Gastrocnemius medialis (tissue), 4 donors: Measurements from ENCODE around the gene IGFN1. TPM values are rescaled to one million over a fixed set of nuclear protein-coding genes. Genes with fewer than 3 reads are reported as not detected.

Experiments
- ATAC-seq, 2 donors: fragments of 150-250 bp; one replicate each; pipeline ENCODE4 v1.9.1; 2016
- DNase-seq, 2 donors: peaks; one replicate each; pipeline ENCODE4 v3.0.0-alpha.2; 2019
- H3K27ac ChIP-seq, 4 donors: fragments of 200-600 bp; sonication (generic); 1 replicate in 1 of 4; 2 replicates in 3 of 4; pipeline ENCODE4 v1.5.1; 2016 to 2018; ENCODE audit warnings: mild to moderate bottlenecking in 2 of 4, moderate library complexity in 1 of 4
- H3K27me3 ChIP-seq, 3 donors: fragments of 200-600 bp; sonication (generic) in 2 of 3; 1 replicate in 1 of 3; 2 replicates in 2 of 3; pipeline versions ENCODE4 v1.5.1 to v1.6.0; 2016 to 2019; ENCODE audit warnings: mild to moderate bottlenecking in 1 of 3, moderate library complexity in 1 of 3
- H3K36me3 ChIP-seq, 2 donors: fragments of 200-600 bp; sonication (generic) in 1 of 2; one replicate each; pipeline ENCODE4 v1.5.1; 2017 to 2018
- H3K4me1 ChIP-seq, 2 donors: fragments of 200-600 bp; sonication (generic) in 1 of 2; one replicate each; pipeline ENCODE4 v1.5.1; 2016 to 2017; ENCODE audit warnings: mild to moderate bottlenecking in 2 of 2
- H3K4me3 ChIP-seq, 4 donors: fragments of 200-600 bp; sonication (generic) in 3 of 4; 1 replicate in 1 of 4; 2 replicates in 3 of 4; pipeline ENCODE4 v1.5.1; 2016 to 2019; ENCODE audit warnings: mild to moderate bottlenecking in 2 of 4
- H3K9me3 ChIP-seq, 3 donors: fragments of 200-600 bp; sonication (generic) in 2 of 3; 1 replicate in 1 of 3; 2 replicates in 2 of 3; pipeline ENCODE4 v1.5.1; 2016 to 2019
- POLR2A ChIP-seq, 2 donors: fragments of 450-650 bp; IDR thresholded peaks; one replicate each; pipeline ENCODE4 v1.6.1; 2017; ENCODE audit warnings: antibody characterized with exemption in 2 of 2, mild to moderate bottlenecking in 2 of 2, moderate library complexity in 2 of 2
- in situ Hi-C, 4 donors: fragments of 200-750 bp; cut with MboI; loops; one replicate each; pipeline versions ENCODE4 v1.15.0 to v1.8.0; 2017; ENCODE audit warnings: low sequenced_read_pairs in 4 of 4
- intact Hi-C: fragments of 100-400 bp; cut with DNase I; formaldehyde crosslinking; loops from one replicate; pipeline ENCODE4 v1.15.1; 2023; ENCODE audit warnings: low total_unique reads
- total RNA-seq, 4 donors: library from RNA; depleted of rRNA; stranded (reverse); fragments of >200 nt; gene quantifications; one replicate each; pipeline versions ENCODE4 v1.1.0 to v1.2.3, GENCODE V29; 2016
- TF ChIP-seq, protein P1 (sequence below), 5 experiments: fragments of 450-650 bp in 3 of 5; fragments of 200-600 bp in 2 of 5; sonication (generic) in 2 of 5; IDR thresholded peaks in 4 of 5; conservative IDR thresholded peaks in 1 of 5; 1 replicate in 4 of 5; 2 replicates in 1 of 5; pipeline ENCODE4 v1.5.1; 2016 to 2019; ENCODE audit warnings: antibody characterized with exemption in 5 of 5, mild to moderate bottlenecking in 3 of 5, moderate library complexity in 3 of 5

Gene IGFN1
- total RNA-seq, 4 donors from 2014 or later = 11.2 to 113 (median 27.7) TPM

DNA sequence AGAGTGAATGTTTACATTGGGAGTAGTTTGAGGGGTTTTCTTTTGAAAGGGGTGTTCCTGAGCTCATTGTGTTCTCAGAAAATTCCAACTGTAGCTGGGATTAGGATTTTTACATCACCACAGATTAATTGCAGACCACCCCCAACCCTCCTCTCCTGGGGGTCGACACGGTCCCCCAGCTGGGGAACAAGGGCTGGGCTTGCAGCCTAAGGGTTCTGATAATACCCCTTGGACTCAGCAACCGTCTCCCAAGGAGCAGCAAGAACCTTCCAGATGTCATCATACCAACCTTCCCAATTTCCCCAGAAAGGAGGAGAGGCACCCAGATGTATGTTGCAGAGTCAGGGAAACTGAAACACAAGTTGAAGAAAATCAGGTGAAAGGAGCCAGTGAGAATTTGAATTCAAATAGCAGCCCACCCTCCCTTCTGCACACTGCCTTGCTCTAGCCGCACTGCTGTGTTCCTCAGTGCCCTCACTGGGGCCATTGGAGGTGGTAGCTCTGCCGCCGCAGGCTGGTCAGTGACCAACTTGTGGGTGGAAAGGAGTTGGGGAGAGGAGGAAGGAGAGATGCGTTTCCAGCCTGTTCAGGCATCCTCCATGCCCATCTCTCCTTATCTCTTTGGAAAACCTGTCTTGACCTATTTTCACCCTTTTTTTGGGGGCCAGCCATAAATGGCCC lies 14.7 kb upstream of the IGFN1 start:
- ATAC-seq (no peak), DNase-seq (no peak)
- Histone ChIP-seq H3K27me3 (no peaks in the 10 kb centered on the region), H3K4me3 (no peak overlapping the region), H3K9me3 (no peaks in the 10 kb centered on the region), H3K27ac (peak overlapping the region; percentile 82 to 93 (median 88)), H3K36me3 (no peaks in the 10 kb centered on the region), H3K4me1 (peaks cover 31 to 34% of the 10 kb centered on the region in 2 donors)
- intact Hi-C loops = no loop called here
- in situ Hi-C loops = no loop called here
- no peak for TF ChIP-seq POLR2A (IDR thresholded peaks at IDR 0.05)
- TF ChIP-seq, protein P1, sequence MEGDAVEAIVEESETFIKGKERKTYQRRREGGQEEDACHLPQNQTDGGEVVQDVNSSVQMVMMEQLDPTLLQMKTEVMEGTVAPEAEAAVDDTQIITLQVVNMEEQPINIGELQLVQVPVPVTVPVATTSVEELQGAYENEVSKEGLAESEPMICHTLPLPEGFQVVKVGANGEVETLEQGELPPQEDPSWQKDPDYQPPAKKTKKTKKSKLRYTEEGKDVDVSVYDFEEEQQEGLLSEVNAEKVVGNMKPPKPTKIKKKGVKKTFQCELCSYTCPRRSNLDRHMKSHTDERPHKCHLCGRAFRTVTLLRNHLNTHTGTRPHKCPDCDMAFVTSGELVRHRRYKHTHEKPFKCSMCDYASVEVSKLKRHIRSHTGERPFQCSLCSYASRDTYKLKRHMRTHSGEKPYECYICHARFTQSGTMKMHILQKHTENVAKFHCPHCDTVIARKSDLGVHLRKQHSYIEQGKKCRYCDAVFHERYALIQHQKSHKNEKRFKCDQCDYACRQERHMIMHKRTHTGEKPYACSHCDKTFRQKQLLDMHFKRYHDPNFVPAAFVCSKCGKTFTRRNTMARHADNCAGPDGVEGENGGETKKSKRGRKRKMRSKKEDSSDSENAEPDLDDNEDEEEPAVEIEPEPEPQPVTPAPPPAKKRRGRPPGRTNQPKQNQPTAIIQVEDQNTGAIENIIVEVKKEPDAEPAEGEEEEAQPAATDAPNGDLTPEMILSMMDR (IDR thresholded peaks at IDR 0.05 in 4 of 5, conservative IDR thresholded peaks at IDR 0.05 in 1 of 5) = no peak

- peak; percentile 87 to 91 for DNase-seq
- H3K36me3 ChIP-seq = no peaks in the 10 kb centered on the region
- peak; percentile 18 to 33 for TF ChIP-seq POLR2A (IDR thresholded peaks at IDR 0.05)
- TF ChIP-seq, protein P1 (IDR thresholded peaks at IDR 0.05 in 4 of 5, conservative IDR thresholded peaks at IDR 0.05 in 1 of 5) = no peak
- H3K27ac ChIP-seq = peak overlapping the region; percentile 82 to 93 (median 88)
- intact Hi-C loops (no loop called here), in situ Hi-C loops (no loop called here)
- no peaks in the 10 kb centered on the region for H3K27me3 ChIP-seq
- ATAC-seq = peak; percentile 74
- peaks cover 30 to 31% of the 10 kb centered on the region in 2 donors for H3K4me1 ChIP-seq
- H3K4me3 ChIP-seq = no peak overlapping the region
- H3K9me3 ChIP-seq = no peaks in the 10 kb centered on the region
Measured at GRCh38 chr1:201176940-201177339, 13.7 kb upstream of the IGFN1 start.

DNA sequence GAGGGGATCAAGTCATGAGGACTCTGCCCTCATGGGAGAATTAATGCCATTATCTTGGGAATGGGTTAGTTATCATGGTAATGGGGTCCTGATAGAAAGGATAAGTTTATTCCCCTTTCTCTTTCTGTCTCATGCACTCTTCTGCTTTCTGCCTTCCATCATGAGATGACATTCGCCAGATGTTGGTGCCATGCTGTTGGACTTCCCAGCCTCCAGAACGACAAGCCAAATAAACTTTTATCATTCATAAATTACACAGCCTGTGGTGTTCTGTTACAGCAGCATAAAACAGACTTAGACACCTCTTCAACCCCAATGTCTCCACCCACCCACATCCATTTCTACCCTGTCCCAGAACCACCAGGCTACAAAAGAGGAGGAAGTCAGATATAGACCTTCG lies 11.9 kb upstream of the IGFN1 start:
- Histone ChIP-seq H3K4me1 (peaks cover 34 to 37% of the 10 kb centered on the region in 2 donors), H3K9me3 (no peaks in the 10 kb centered on the region), H3K4me3 (no peak overlapping the region), H3K27me3 (no peaks in the 10 kb centered on the region), H3K27ac (no peak overlapping the region), H3K36me3 (no peaks in the 10 kb centered on the region)
- no peak for DNase-seq
- TF ChIP-seq, protein P1 (IDR thresholded peaks at IDR 0.05 in 4 of 5, conservative IDR thresholded peaks at IDR 0.05 in 1 of 5) = no peak
- TF ChIP-seq POLR2A (IDR thresholded peaks at IDR 0.05) = no peak
- no peak for ATAC-seq
- in situ Hi-C loops (no loop called here), intact Hi-C loops (no loop called here)

DNA sequence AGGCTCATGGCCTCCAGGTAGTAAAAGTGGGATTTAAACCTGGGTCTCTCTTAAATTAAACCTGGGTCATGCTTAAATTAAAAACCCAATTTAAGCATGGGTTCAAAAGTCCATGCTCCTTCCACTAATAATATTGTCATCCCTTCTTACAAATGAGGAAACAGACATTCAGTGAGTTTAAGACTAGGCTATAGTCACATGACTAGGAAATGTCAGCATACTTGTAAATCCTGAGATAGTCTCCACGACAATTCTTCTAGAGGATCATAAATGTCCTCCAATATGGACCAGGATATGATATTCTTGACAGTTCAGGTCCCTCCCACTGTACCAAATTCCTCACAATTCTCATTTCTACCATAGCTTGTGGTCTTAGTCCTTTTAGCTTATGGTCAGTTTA lies 10.5 kb upstream of the IGFN1 start:
- Histone ChIP-seq H3K9me3 (no peaks in the 10 kb centered on the region), H3K4me1 (peaks cover 47 to 51% of the 10 kb centered on the region in 2 donors), H3K36me3 (no peaks in the 10 kb centered on the region), H3K4me3 (no peak overlapping the region), H3K27ac (no peak overlapping the region), H3K27me3 (no peaks in the 10 kb centered on the region)
- no peak for TF ChIP-seq POLR2A (IDR thresholded peaks at IDR 0.05)
- TF ChIP-seq, protein P1 (IDR thresholded peaks at IDR 0.05 in 4 of 5, conservative IDR thresholded peaks at IDR 0.05 in 1 of 5) = no peak
- intact Hi-C loops = no loop called here
- in situ Hi-C loops = no loop called here
- DNase-seq (no peak), ATAC-seq (no peak)
